Subcutaneous adipose tissue (tissue), 4 donors: ENCODE data around the gene TANC2. TPM values are rescaled to one million over a fixed set of nuclear protein-coding genes. Genes with fewer than 3 reads are reported as not detected.

Experiments used
- CTCF ChIP-seq: fragments of 450-650 bp; IDR thresholded peaks from one replicate; pipeline ENCODE4 v1.5.1; 2016; ENCODE audit warnings: low read depth, mild to moderate bottlenecking, control low read depth, antibody characterized with exemption, moderate library complexity
- total RNA-seq, 4 donors: library from RNA; depleted of rRNA; stranded (reverse); fragments of >200 nt; gene quantifications; one replicate each; pipeline ENCODE4 v1.1.0, GENCODE V29; 2016

TANC2 gene
- total RNA-seq, 4 donors from 2014 or later, result 22.5 to 39.7 (median 31.0) TPM

GRCh38 chr17:62925267-62925836 is 40.7 kb upstream of the TANC2 start:
- TF ChIP-seq CTCF, result no peak

GRCh38 chr17:62927083-62927482 is 39.0 kb upstream of the TANC2 start:
- no peak for TF ChIP-seq CTCF

GRCh38 chr17:62929320-62929719 is 36.7 kb upstream of the TANC2 start:
- no peak for TF ChIP-seq CTCF

GRCh38 chr17:62931101-62931500 is 34.9 kb upstream of the TANC2 start:
- TF ChIP-seq CTCF, result no peak

GRCh38 chr17:62933501-62934385 is 32.3 kb upstream of the TANC2 start:
- TF ChIP-seq CTCF, result no peak

- no peak for TF ChIP-seq CTCF
Observed at GRCh38 chr17:62935098-62935497, 30.9 kb upstream of the TANC2 start.

- TF ChIP-seq CTCF, result no peak
Observed at GRCh38 chr17:62935523-62935922, 30.5 kb upstream of the TANC2 start.
